GM12878 (cell line): Measurements from ENCODE around the gene TRIM47. TPM values are rescaled to one million over a fixed set of nuclear protein-coding genes. Genes with fewer than 3 reads are reported as not detected.
A peak's percentile ranks its signal among the peaks of the same experiment; 100 is the strongest.
"Not testable (repeated sequence)": the region's sequence is repeated elsewhere in the genome, so short reads cannot be mapped to it uniquely, and the experiment has no call there.

Experiments used
- ATAC-seq: fragments of 200-7000 bp; cut with Tn5 transposase; 3 replicates; pipeline ENCODE4 v1.9.1; 2020; ENCODE audit warnings: mild to moderate bottlenecking, moderate library complexity
- BruUV-seq: library from RNA; stranded (reverse); fragments of 400-500 nt; replicated peaks from 2 replicates; lab custom pipeline; 2021; lab: Mats Ljungman, UMichigan
- CTCF ChIA-PET: fragments of 300-600 bp; sonication (Branson Sonifier 250); formaldehyde crosslinking; extraction: SDS; loops from one replicate; lab custom pipeline; 2021; ENCODE audit warnings: inconsistent platforms; lab: Yijun Ruan, JAX
- POLR2A ChIA-PET: fragments of 350-600 bp; formaldehyde crosslinking; extraction: SDS; loops from one replicate; lab custom pipeline; 2021; ENCODE audit warnings: inconsistent platforms; lab: Charles Lee
- RAD21 ChIA-PET: fragments of 300-600 bp; sonication (Branson Sonifier 250); formaldehyde crosslinking; loops from one replicate; lab custom pipeline; 2023; ENCODE audit warnings: antibody characterized with exemption; ENCODE audit not compliant: unreplicated experiment; lab: Charles Lee
- SMC1A ChIA-PET: fragments of 300-600 bp; sonication (Branson Sonifier 250); formaldehyde crosslinking; loops from one replicate; lab custom pipeline; 2023; ENCODE audit not compliant: unreplicated experiment, uncharacterized antibody; lab: Charles Lee
- DNase-seq: peaks from one replicate; pipeline ENCODE4 v3.0.0-alpha.2; 2011; ENCODE audit warnings: low read depth, low spot score
- FAIRE-seq: peaks from 3 replicates; lab custom pipeline; 2011; peaks lifted over from hg19 to GRCh38; lab: Jason Lieb, UNC
- H2AFZ ChIP-seq: 2 replicates; pipeline ENCODE4 v1.6.0; 2011; ENCODE audit warnings: low read depth, low read length, control low read depth; ENCODE audit not compliant: control insufficient read depth
- H3K27ac ChIP-seq: 2 replicates; pipeline ENCODE4 v1.5.1; 2011; ENCODE audit warnings: control low read depth; ENCODE audit not compliant: control insufficient read depth, insufficient read depth
- H3K27me3 ChIP-seq, 2 experiments: replicated peaks in 1 of 2; 2 replicates each; pipeline versions ENCODE4 v1.6.0 to v1.6.1; 2011; ENCODE audit warnings: low read length in 1 of 2; ENCODE audit not compliant: control insufficient read depth in 2 of 2, insufficient read depth in 2 of 2
- H3K36me3 ChIP-seq, 2 experiments: 2 replicates each; pipeline ENCODE4 v1.5.1; 2011; ENCODE audit warnings: low read length in 1 of 2; ENCODE audit not compliant: control insufficient read depth in 2 of 2, insufficient read depth in 2 of 2
- H3K4me1 ChIP-seq: 2 replicates; pipeline ENCODE4 v1.6.1; 2011; ENCODE audit warnings: mild to moderate bottlenecking, low read length, moderate library complexity, mixed read lengths; ENCODE audit not compliant: control insufficient read depth, insufficient read depth
- H3K4me2 ChIP-seq: 2 replicates; pipeline ENCODE4 v1.6.0; 2011; ENCODE audit warnings: control low read depth; ENCODE audit not compliant: control insufficient read depth, insufficient read depth
- H3K4me3 ChIP-seq: fragments of 200-600 bp; sonication (generic); 2 replicates; pipeline ENCODE4 v1.5.1; 2016
- H3K79me2 ChIP-seq: 2 replicates; pipeline ENCODE4 v1.6.0; 2011; ENCODE audit warnings: low read length; ENCODE audit not compliant: control insufficient read depth, insufficient read depth
- H3K9ac ChIP-seq: 2 replicates; pipeline ENCODE4 v1.8.0; 2011; ENCODE audit warnings: low read length, control low read depth, mixed read lengths; ENCODE audit not compliant: control insufficient read depth, insufficient read depth
- H3K9me3 ChIP-seq: replicated peaks from 3 replicates; pipeline ENCODE4 v1.5.1; 2011; ENCODE audit warnings: mild to moderate bottlenecking, low read length; ENCODE audit not compliant: control insufficient read depth, insufficient read depth
- H4K20me1 ChIP-seq: 2 replicates; pipeline ENCODE4 v1.6.0; 2011; ENCODE audit not compliant: control insufficient read depth, insufficient read depth
- CREB1 ChIP-seq: IDR thresholded peaks from 2 replicates; pipeline ENCODE4 v1.6.1; 2012; ENCODE audit warnings: low read depth, mild to moderate bottlenecking, inconsistent platforms
- FOXM1 ChIP-seq: IDR thresholded peaks from 2 replicates; pipeline ENCODE4 v1.6.1; 2012; ENCODE audit warnings: low read depth, mild to moderate bottlenecking, inconsistent platforms, low read length, moderate library complexity
- JUNB ChIP-seq: IDR thresholded peaks from 2 replicates; pipeline ENCODE4 v1.6.1; 2016; ENCODE audit warnings: antibody characterized with exemption, mild to moderate bottlenecking
- NFIC ChIP-seq: IDR thresholded peaks from 2 replicates; pipeline ENCODE4 v1.6.1; 2012; ENCODE audit warnings: low read depth, mild to moderate bottlenecking, inconsistent platforms, low read length, moderate library complexity
- WGBS: methylation state at CpG from one replicate; pipeline ENCODE4 v1.1.6; 2016; ENCODE audit warnings: low lambda C conversion rate; ENCODE audit not compliant: insufficient replicate concordance, insufficient coverage; ENCODE audit errors: missing lambda C conversion rate; 5-methylcytosine and 5-hydroxymethylcytosine counted together
- in situ Hi-C: fragments of 300-500 bp; cut with MboI; formaldehyde crosslinking; loops from 9 replicates; pipeline ENCODE4 v1.14.3; 2018; ENCODE audit warnings: mixed read lengths
- intact Hi-C: fragments of 100-400 bp; cut with micrococcal nuclease; formaldehyde crosslinking; loops from one replicate; pipeline ENCODE4 v1.14.2; 2022; ENCODE audit not compliant: unreplicated experiment
- polyA plus RNA-seq, 11 experiments: library from polyadenylated mRNA; depleted of rRNA in 4 of 11; unstranded in 6 of 11; stranded (reverse) in 5 of 11; fragments of >200 nt; fragmentation: Nextera tagmentation in 4 of 11; fragmentation: Illumina TruSeq in 1 of 11; extraction: Ambion mirVana in 4 of 11; extraction: Trizol in 1 of 11; gene quantifications; 1 replicate in 1 of 11; 2 replicates in 10 of 11; pipeline versions ENCODE4 v1.2.1 to v1.2.3, GENCODE V29; 2011 to 2016; ENCODE audit warnings: inconsistent platforms in 2 of 11, missing spikeins in 2 of 11, low read depth in 1 of 11
- total RNA-seq, 4 experiments: library from RNA; depleted of rRNA in 3 of 4; stranded (reverse); fragments of >200 nt in 3 of 4; fragmentation: Illumina TruSeq in 1 of 4; extraction: Trizol in 1 of 4; gene quantifications; 2 replicates each; pipeline versions ENCODE4 v1.2.1 to v1.2.3, GENCODE V29; 2013 to 2021

Gene TRIM47
- total and polyA plus RNA-seq, 10 of the 15 experiments (the other 5 are each of a cell fraction or from before 2014, with no cell fraction given): 0.35 to 9.7 (median 5.3) TPM

DNA sequence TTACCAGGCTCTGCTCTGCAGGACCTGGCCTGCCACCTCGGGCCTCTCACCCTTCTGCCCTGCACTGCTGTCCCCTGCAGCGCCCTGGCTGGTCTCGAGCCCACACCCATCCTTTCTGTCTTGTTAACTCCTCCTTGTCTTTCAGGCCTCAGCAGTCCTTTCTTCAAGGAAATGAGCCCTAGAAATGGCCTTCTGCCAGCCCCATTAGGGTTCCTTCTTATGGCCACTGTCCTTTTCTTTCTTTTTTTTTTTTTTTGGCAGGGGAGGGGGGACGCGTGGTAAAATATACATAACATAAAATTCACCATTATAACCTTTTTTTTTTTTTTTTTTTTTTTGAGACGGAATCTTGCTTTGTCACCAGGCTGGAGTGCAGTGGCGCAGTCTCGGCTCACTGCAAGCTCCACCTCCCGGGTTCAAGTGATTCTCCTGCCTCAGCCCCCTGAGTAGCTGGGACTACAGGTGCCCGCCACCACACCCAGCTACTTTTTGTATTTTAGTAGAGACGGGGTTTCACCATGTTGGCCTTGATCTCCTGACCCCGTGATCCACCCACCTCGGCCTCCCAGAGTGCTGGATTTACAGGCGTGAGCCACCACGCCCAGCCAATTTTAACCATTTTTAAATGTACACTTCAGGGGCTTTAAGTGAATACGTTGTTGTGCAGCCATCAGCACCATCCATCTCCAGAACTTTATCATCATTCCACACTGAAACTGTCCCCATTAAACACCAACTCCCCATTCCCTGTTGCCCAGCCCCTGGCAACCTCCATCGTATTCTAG, 12.8 kb downstream of the TRIM47 start:
- H3K36me3 ChIP-seq, DNase-seq, H3K27me3 ChIP-seq, H3K27ac ChIP-seq, H3K9me3 ChIP-seq, H3K4me3 ChIP-seq, H3K9ac ChIP-seq, BruUV-seq, H3K79me2 ChIP-seq, H4K20me1 ChIP-seq, in situ Hi-C loops, intact Hi-C loops, H2AFZ ChIP-seq, ATAC-seq, FAIRE-seq: not testable (repeated sequence)
- RAD21 ChIA-PET: interaction anchor here (0.7 to 1.3 kb wide), 4 partner anchors 10 to 31 kb away, joined by 3 to 5 read pairs (median 3); partner anchors contain the start of gene TRIM65
- WGBS: 84% methylated on average over 12 of the region's 17 CpGs
- Histone ChIP-seq H3K4me1 (peaks cover 16% of the 10 kb centered on the region), H3K4me2 (peak overlapping the region; percentile 51)
- POLR2A ChIA-PET: interaction anchor here (0.6 to 1.7 kb wide), 6 partner anchors 10 to 401 kb away, joined by 3 to 16 read pairs (median 4); partner anchors contain the start of genes TRIM47 and WBP2
- SMC1A ChIA-PET: interaction anchor here (0.7 to 1.4 kb wide), 6 partner anchors 9 to 139 kb away, joined by 3 to 6 read pairs (median 3); partner anchors contain the start of gene WBP2
- CTCF ChIA-PET: interaction anchor here (1.0 to 2.1 kb wide), 5 partner anchors 9 to 112 kb away, joined by 3 to 8 read pairs (median 4); no protein-coding TSS in a partner anchor

DNA sequence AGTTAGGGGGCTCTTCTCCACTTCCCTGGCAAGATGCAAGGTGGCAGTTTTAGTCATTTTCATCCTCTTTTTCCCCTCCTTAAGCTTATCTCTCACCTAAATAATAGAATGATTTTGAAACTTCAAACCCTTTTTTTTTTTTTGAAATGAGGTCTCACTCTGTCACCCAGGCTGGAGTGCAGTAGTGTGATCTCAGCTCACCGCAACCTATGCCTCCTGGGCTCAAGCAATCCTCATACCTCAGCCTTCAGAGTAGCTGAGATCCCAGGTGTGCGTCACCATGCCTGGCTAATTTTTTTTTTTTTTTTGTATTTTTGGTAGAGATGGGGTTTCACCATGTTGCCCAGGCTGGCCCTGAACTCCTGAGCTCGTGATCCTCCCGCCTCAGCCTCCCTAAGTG, 13.5 kb downstream of the TRIM47 start:
- H4K20me1 ChIP-seq, H3K79me2 ChIP-seq, intact Hi-C loops, BruUV-seq, H3K27me3 ChIP-seq, in situ Hi-C loops, DNase-seq, H3K9ac ChIP-seq, FAIRE-seq, H2AFZ ChIP-seq, H3K9me3 ChIP-seq, H3K36me3 ChIP-seq: not testable (repeated sequence)
- 13% methylated on average over 1 of the region's 4 CpGs for WGBS
- ChIA-PET SMC1A (interaction anchor here (0.7 to 1.4 kb wide), 8 partner anchors 9 to 140 kb away, joined by 3 to 6 read pairs (median 3); partner anchors contain the start of gene WBP2), CTCF (interaction anchor here (0.6 to 2.1 kb wide), 9 partner anchors 8 to 112 kb away, joined by 3 to 8 read pairs (median 3); partner anchors contain the start of genes TRIM65 and WBP2), RAD21 (interaction anchor here (0.7 to 1.3 kb wide), 5 partner anchors 11 to 32 kb away, joined by 3 to 5 read pairs (median 3); partner anchors contain the start of gene TRIM65), POLR2A (interaction anchor here (0.6 to 1.7 kb wide), 6 partner anchors 9 to 105 kb away, joined by 3 to 16 read pairs (median 5); partner anchors contain the start of genes TRIM47 and WBP2)
- peak overlapping the region; percentile 29 for H3K27ac ChIP-seq
- TF ChIP-seq JUNB (peak; percentile 5; the same call in 1 of the 2 replicates), FOXM1 (peak; percentile 9; the same call in 1 of the 2 replicates), CREB1 (peak; percentile 53; the same call in 1 of the 2 replicates), NFIC (0 out of 2 replicates have a peak, but pooled peaks have one; percentile 6)
- H3K4me2 ChIP-seq: peak overlapping the region; percentile 22
- peak overlapping the region; percentile 22; the same call in 1 of the 2 replicates for H3K4me3 ChIP-seq
- H3K4me1 ChIP-seq: peaks cover 17% of the 10 kb centered on the region
- peak; percentile 39 for ATAC-seq
